OCI-LY3 (cell line): Measurements from ENCODE around the gene DLX4.

Experiments used
- EZH2phosphoT487 ChIP-seq: fragments of 200-600 bp; shearing (Covaris generic); IDR thresholded peaks from 2 replicates; pipeline ENCODE4 v1.6.1; 2018; ENCODE audit warnings: antibody characterized with exemption, mixed run types, low read depth
- TF ChIP-seq, protein P1 (sequence below): fragments of 200-600, 300-600 bp; sonication (generic); IDR thresholded peaks from 2 replicates; pipeline ENCODE4 v1.5.1; 2014; ENCODE audit warnings: antibody characterized with exemption, low read length, low read depth

DNA sequence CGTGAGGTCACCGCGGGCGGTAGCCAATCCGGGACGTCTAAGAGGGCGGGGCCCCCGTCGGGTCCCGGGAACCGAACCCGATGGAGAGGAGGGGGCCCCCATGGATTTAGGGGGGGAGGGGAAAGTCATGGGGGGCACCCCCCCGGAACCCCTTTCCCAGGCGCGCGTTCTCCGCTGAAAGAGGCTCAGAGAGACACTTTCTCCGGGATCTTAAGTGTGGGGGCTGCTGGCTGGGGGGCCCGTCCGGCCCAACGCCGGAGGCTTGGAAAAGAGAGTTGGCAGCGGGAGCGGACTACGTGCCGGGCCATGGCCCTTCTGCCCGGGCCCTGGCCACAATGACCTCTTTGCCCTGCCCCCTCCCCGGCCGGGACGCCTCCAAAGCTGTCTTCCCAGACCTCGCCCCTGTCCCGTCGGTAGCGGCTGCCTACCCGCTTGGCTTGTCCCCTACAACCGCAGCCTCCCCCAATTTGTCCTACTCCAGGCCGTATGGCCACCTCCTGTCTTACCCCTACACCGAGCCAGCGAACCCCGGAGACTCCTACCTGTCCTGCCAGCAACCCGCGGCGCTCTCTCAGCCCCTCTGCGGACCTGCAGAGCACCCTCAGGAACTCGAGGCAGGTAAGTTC, at the start of gene DLX4:
- TF ChIP-seq, protein P1, sequence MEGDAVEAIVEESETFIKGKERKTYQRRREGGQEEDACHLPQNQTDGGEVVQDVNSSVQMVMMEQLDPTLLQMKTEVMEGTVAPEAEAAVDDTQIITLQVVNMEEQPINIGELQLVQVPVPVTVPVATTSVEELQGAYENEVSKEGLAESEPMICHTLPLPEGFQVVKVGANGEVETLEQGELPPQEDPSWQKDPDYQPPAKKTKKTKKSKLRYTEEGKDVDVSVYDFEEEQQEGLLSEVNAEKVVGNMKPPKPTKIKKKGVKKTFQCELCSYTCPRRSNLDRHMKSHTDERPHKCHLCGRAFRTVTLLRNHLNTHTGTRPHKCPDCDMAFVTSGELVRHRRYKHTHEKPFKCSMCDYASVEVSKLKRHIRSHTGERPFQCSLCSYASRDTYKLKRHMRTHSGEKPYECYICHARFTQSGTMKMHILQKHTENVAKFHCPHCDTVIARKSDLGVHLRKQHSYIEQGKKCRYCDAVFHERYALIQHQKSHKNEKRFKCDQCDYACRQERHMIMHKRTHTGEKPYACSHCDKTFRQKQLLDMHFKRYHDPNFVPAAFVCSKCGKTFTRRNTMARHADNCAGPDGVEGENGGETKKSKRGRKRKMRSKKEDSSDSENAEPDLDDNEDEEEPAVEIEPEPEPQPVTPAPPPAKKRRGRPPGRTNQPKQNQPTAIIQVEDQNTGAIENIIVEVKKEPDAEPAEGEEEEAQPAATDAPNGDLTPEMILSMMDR, result no peak
- no peak for TF ChIP-seq EZH2phosphoT487
